ENCODE measurements around the gene SLC22A23. TPM values are rescaled to one million over a fixed set of nuclear protein-coding genes. Genes with fewer than 3 reads are reported as not detected.

SLC22A23 gene
- polyA plus RNA-seq, 1 donor (not counting 4 experiments of a cell fraction or from before 2014, with no cell fraction given), result 4.3 TPM

DNA sequence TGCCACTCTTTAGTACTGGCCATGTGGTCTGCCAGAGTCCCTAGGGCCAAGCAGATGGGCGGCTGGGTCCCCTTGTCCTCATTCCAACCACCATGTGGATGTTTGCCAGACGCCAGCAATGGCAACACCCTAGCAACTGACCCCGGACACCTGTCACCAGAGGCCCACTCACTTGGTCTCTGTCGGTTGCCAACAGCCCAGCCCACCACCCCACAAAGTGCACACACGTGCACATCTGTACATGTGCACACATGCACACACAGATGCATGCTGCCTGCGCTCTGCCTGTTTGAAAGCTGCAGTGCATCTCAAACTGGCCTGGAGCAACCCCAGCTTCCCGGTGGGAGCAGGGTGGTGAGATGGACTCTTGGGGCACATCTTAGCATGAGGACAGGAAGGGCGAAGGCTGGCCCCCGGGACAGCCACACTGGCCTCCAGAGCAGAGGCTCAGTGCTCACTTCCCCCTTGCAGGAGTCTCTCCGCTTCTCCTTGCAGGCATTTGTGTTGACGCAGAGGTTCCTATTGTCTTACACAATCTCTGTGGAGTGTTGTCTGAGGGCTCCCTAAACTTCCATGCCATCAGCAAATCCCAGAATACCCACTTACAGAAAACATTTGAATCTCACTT is 144.1 kb downstream of the SLC22A23 start:
- DNase-seq (ENCODE audit: low read depth, low spot score), result no peak
- H3K9me3 ChIP-seq (ENCODE audit: control insufficient read depth, low read depth, low read length), result no peaks in the 10 kb centered on the region
- H3K4me1 ChIP-seq (ENCODE audit: control insufficient read depth, extremely low read depth, insufficient read depth, low read length), result peaks cover 9% of the 10 kb centered on the region
- H3K27me3 ChIP-seq (ENCODE audit: control insufficient read depth, extremely low read depth, insufficient read depth, low read length), result no peaks in the 10 kb centered on the region
- H3K27ac ChIP-seq (ENCODE audit: control insufficient read depth, insufficient read depth, low read length), result no peak overlapping the region
- dilution Hi-C loops (cut with MboI; ENCODE audit: extremely low pct_ligation_motif_present, low sequenced_read_pairs), result no loop called here
- H3K4me3 ChIP-seq (ENCODE audit: control insufficient read depth in 2 of 3, extremely low read depth in 1 of 3, insufficient read depth in 2 of 3, low read depth in 1 of 3, low read length in 3 of 3), result no peak overlapping the region
- H2AFZ ChIP-seq (ENCODE audit: control insufficient read depth, low read length), result no peak overlapping the region
- no peak for FAIRE-seq
- H3K9me1 ChIP-seq (ENCODE audit: control insufficient read depth, extremely low read depth, insufficient read depth, low read length), result no peaks in the 10 kb centered on the region
- H3K79me2 ChIP-seq (ENCODE audit: control insufficient read depth, insufficient read depth, low read length), result no peaks in the 10 kb centered on the region
- no peak overlapping the region for H3K9ac ChIP-seq (ENCODE audit: control insufficient read depth, extremely low read depth, insufficient read depth, low read length)
- TF ChIP-seq, protein P1, sequence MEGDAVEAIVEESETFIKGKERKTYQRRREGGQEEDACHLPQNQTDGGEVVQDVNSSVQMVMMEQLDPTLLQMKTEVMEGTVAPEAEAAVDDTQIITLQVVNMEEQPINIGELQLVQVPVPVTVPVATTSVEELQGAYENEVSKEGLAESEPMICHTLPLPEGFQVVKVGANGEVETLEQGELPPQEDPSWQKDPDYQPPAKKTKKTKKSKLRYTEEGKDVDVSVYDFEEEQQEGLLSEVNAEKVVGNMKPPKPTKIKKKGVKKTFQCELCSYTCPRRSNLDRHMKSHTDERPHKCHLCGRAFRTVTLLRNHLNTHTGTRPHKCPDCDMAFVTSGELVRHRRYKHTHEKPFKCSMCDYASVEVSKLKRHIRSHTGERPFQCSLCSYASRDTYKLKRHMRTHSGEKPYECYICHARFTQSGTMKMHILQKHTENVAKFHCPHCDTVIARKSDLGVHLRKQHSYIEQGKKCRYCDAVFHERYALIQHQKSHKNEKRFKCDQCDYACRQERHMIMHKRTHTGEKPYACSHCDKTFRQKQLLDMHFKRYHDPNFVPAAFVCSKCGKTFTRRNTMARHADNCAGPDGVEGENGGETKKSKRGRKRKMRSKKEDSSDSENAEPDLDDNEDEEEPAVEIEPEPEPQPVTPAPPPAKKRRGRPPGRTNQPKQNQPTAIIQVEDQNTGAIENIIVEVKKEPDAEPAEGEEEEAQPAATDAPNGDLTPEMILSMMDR (optimal IDR thresholded peaks at IDR 0.05 in 1 of 3, IDR thresholded peaks at IDR 0.05 in 1 of 3, conservative IDR thresholded peaks at IDR 0.05 in 1 of 3; ENCODE audit: extremely low read depth in 1 of 3, insufficient read depth in 2 of 3, low read length in 3 of 3), result no peak
- TF ChIP-seq EZH2 (IDR thresholded peaks at IDR 0.05; ENCODE audit: low read length), result no peak
- no peak overlapping the region for H3K4me2 ChIP-seq (ENCODE audit: control insufficient read depth, extremely low read depth, insufficient read depth, low read depth, low read length)
- no peaks in the 10 kb centered on the region for H4K20me1 ChIP-seq (ENCODE audit: control insufficient read depth, extremely low read depth, insufficient read depth, low read length)
- no peaks in the 10 kb centered on the region for H3K36me3 ChIP-seq (ENCODE audit: control insufficient read depth in 2 of 2, extremely low read depth in 1 of 2, insufficient read depth in 2 of 2, low read length in 2 of 2)

DNA sequence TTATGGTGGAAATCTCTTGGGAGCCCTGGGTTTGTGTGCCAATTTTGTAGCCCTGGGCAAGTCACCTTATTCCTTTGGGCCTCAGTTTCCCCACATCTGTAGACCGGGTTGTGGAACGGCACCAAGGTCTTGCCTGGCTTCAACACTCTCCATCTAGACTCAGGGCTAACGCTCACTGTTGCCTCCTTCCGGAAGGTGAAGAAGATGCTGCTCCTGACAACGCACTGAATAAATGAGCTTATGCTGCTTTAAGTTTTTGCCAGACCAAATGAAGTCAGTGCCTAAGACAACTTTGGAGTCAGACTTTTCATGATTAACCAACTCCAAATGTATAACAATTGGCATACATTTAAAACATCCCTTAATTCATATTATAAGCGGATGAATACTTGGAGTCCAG is 145.0 kb downstream of the SLC22A23 start:
- Histone ChIP-seq H3K27ac (ENCODE audit: control insufficient read depth, insufficient read depth, low read length) (no peak overlapping the region), H3K36me3 (ENCODE audit: control insufficient read depth in 2 of 2, extremely low read depth in 1 of 2, insufficient read depth in 2 of 2, low read length in 2 of 2) (no peaks in the 10 kb centered on the region), H3K9me3 (ENCODE audit: control insufficient read depth, low read depth, low read length) (no peaks in the 10 kb centered on the region), H3K4me2 (ENCODE audit: control insufficient read depth, extremely low read depth, insufficient read depth, low read depth, low read length) (no peak overlapping the region), H4K20me1 (ENCODE audit: control insufficient read depth, extremely low read depth, insufficient read depth, low read length) (no peaks in the 10 kb centered on the region), H2AFZ (ENCODE audit: control insufficient read depth, low read length) (no peak overlapping the region), H3K9ac (ENCODE audit: control insufficient read depth, extremely low read depth, insufficient read depth, low read length) (no peak overlapping the region), H3K4me1 (ENCODE audit: control insufficient read depth, extremely low read depth, insufficient read depth, low read length) (peaks cover 9% of the 10 kb centered on the region), H3K9me1 (ENCODE audit: control insufficient read depth, extremely low read depth, insufficient read depth, low read length) (no peaks in the 10 kb centered on the region), H3K27me3 (ENCODE audit: control insufficient read depth, extremely low read depth, insufficient read depth, low read length) (no peaks in the 10 kb centered on the region), H3K4me3 (ENCODE audit: control insufficient read depth in 2 of 3, extremely low read depth in 1 of 3, insufficient read depth in 2 of 3, low read depth in 1 of 3, low read length in 3 of 3) (no peak overlapping the region), H3K79me2 (ENCODE audit: control insufficient read depth, insufficient read depth, low read length) (no peaks in the 10 kb centered on the region)
- dilution Hi-C loops (cut with MboI; ENCODE audit: extremely low pct_ligation_motif_present, low sequenced_read_pairs), result no loop called here
- TF ChIP-seq EZH2 (IDR thresholded peaks at IDR 0.05; ENCODE audit: low read length), result no peak
- TF ChIP-seq, protein P1 (optimal IDR thresholded peaks at IDR 0.05 in 1 of 3, IDR thresholded peaks at IDR 0.05 in 1 of 3, conservative IDR thresholded peaks at IDR 0.05 in 1 of 3; ENCODE audit: extremely low read depth in 1 of 3, insufficient read depth in 2 of 3, low read length in 3 of 3), result no peak
- no peak for DNase-seq (ENCODE audit: low read depth, low spot score)
- FAIRE-seq, result no peak

Data from keratinocyte (primary cell).